ENCODE data around the gene FAM83C.

- TF ChIP-seq POLR2AphosphoS5 (IDR thresholded peaks at IDR 0.05; ENCODE audit: low read depth, low read length) (no peak), POLR2A (IDR thresholded peaks at IDR 0.05; ENCODE audit: low read depth, low read length) (no peak), TAF1 (IDR thresholded peaks at IDR 0.05; ENCODE audit: borderline replicate concordance, low read depth, low read length) (no peak)
These were observed 27.1 kb upstream of the FAM83C start for GRCh38 chr20:35319192-35319870.

Measured in GM12892 (cell line).